Stimulated activated naive CD4-positive, alpha-beta T cell treated with Interleukin-2 at 50 U/mL for 16 hours (primary cell): Measurements from ENCODE around the gene ZNF625.
"Not testable (repeated sequence)": the region's sequence is repeated elsewhere in the genome, so short reads cannot be mapped to it uniquely, and the experiment has no call there.

Experiments
- DNase-seq: peaks from one replicate; lab custom pipeline; 2025; lab: John Stamatoyannopoulos, UW

ZNF625 gene

GRCh38 chr19:12137221-12137940 is 19.2 kb downstream of the ZNF625 start:
- peak; percentile 28 for DNase-seq

GRCh38 chr19:12133069-12133468 is 23.5 kb downstream of the ZNF625 start:
- no peak for DNase-seq

DNA sequence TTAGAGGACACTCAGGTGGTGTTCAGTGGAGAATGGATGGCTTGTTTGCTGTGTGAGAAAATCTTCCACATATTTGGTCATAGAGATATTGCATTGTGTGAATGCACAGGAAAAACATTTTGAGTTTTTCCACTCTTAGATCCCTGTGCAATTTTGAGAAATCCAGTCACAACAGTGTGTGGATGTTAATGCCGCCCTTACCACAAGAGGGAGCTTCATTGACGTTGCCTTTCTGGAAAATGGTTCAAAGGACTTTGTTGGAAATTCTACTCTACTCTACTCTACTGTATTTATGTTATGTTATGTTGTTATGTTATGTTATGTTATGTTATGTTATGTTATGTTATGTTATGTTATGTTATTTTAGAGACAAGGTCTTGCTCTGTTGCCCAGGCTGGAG is 29.8 kb downstream of the ZNF625 start:
- no peak for DNase-seq

- no peak for DNase-seq
Measured at GRCh38 chr19:12117201-12117970, 39.1 kb downstream of the ZNF625 start.

DNA sequence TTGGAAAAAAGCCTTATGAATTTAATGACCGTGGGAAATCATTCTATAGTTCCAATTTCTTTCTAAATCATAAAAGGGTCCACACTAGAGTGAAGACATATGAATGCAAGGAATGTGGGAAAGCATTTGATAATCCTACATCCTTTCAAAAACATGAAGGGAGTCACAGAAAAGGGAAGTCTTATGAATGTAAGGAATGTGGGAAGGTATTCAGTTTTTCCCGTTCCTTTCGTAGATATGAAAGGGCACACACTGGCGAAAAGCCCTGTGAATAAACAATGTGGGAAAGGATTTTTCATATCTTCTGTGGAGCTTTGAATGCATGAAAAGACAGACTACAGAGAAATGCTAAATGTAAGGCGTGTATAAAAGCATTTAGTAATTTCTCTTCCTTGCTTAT is 43.4 kb downstream of the ZNF625 start:
- DNase-seq = no peak

- peak; percentile 1 for DNase-seq
Measured at GRCh38 chr19:12112701-12113100, 43.8 kb downstream of the ZNF625 start.

GRCh38 chr19:12111943-12112637 is 44.4 kb downstream of the ZNF625 start:
- DNase-seq = no peak

DNA sequence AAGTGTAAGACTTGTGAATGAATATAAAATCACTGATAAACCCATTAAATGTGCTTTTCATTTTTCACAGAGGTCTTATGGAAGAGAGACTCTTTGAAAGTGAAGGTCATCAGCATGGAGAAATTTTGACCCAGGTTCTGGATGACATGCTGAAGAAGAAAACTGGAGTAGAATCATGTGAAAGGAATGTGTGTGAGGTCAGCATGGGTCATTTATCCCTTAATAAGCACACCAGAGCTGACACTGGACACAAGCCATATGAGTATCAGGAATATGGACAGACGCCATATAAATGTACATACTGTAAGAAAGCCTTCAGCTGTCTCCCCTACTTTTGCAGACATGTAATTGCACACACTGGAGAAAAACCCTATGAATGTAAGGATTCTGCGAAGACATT is 45.4 kb downstream of the ZNF625 start:
- DNase-seq = no peak

DNA sequence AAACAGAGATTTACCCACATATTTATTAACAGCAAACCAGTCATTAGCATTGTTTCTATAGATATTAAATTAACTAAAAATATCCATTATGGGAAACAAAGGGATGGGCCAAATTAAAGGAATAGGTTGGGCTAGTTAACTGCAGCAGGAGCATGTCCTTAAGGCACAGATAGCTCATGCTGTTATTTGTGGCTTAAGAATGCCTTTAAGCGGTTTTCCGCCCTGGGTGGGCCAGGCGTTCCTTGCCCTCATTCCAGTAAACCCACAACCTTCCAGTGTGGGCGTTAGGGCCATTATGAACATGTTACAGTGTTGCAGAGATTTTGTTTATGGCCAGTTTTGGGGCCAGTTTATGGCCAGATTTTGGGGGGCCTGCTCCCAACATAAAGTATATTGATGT is 52.6 kb downstream of the ZNF625 start:
- not testable (repeated sequence) for DNase-seq

- DNase-seq = no peak
Measured at GRCh38 chr19:12098040-12098439, 58.5 kb downstream of the ZNF625 start.

DNA sequence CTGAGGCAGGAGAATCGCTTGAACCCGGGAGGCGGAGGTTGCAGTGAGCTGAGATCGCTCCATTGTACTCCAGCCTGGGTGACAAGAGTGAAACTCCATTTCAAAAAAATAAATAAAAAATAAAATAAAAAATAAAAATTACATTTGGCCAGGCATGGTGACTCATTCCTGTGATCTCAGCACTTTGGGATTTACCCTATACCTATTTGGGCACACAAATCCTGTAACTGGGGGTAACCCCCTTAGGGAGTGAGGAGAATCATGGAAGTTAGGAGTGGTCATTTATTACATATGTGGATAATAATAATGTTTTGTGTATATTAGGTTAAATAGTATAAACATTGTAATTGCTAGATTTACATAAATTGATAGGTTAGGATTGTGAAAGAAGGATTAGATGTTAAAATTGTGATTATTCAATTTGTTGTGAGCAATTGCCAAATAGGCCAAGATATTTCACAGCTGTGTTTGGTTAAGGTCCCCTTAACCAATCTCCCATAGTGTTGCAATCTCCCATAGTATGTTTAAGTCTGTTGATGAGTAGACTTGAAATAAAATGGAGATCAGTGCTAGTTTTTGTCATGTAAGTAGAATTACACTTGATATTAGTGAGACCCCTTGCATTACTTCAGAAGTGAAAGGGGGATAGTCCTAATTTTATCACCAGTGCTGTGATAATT is 61.3 kb downstream of the ZNF625 start:
- no peak for DNase-seq
